ELF-1 (cell line): ENCODE results near the gene IFNA8.
A peak's percentile ranks its signal among the peaks of the same experiment; 100 is the strongest.
"Not testable (repeated sequence)": the region's sequence is repeated elsewhere in the genome, so short reads cannot be mapped to it uniquely, and the experiment has no call there.

Experiments used
- DNase-seq: peaks from one replicate; pipeline ENCODE4 v3.0.0-alpha.2; 2016; ENCODE audit warnings: low read depth, low spot score

Gene IFNA8

DNA sequence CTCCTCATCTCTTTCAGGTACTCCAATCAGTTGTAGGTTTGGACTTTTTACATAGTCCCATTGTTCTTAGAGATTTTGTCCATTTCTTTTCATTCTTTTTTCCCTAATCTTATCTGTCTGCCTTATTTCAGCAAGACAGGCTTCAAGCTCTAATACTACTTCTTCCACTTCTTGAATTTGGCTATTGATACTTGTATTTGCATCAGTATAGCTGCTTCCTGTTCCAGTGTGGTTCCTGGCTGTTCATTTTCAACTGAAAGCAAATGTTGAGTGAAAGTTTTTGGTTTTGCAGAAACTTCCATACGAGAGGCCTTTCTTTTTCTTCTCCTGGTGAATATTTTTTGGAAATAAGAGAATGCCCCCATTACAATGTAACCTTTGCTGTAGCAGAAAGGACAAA is 19.3 kb downstream of the IFNA8 start:
- DNase-seq, result no peak

DNA sequence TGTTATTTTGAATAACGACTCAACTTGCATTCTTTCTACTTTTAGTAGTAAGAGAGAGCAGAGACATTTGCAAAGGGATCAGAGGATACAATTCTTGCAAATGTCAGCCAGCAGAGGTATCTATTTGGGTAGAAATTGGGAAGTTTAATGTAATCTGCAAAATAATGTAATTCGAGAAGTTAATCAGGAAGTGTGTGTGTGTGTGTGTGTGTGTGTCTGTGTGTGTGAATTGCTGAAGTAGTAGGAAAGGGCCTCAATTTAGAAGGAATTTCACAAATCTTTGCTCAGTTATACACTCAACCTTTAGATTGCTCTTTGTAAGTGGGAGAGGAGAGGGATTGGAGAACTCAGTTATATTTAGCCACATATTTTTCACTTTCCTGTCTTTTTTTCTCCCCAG is 20.3 kb downstream of the IFNA8 start:
- DNase-seq, result no peak

DNA sequence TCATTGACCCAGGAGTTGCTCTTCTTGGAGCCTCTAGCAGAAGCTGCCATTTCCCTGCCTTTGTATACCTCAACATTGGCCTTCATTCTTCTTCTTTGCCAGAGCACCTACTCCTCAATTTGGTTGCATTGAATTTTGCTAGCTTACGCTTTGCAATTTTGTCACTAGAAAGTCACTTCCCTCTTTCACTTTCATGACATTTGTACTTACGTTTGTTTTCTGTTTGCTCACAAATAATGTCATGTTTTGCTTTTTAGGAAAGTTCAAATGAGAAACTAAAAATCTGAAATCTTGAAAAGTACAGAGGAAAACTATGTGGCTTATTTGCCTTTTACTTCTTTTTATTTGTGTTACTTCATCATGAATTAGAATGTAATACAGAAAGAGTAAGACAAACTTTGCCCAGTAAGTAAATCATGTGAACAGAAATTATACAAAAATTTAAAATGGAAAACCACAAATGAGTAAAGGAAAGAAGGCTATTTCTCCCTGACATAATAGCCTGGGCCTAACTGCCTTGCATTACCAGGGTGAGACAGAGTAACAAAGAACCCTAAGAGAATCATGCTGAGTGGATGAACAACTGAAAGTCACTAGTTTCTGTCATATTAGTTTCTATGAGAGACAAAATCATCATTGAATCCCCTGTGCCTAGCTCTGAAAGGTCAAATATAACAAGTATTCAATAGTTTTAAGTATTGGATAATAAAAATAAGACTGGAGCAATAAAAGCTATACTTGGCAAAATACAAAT is 23.9 kb downstream of the IFNA8 start:
- no peak for DNase-seq

DNA sequence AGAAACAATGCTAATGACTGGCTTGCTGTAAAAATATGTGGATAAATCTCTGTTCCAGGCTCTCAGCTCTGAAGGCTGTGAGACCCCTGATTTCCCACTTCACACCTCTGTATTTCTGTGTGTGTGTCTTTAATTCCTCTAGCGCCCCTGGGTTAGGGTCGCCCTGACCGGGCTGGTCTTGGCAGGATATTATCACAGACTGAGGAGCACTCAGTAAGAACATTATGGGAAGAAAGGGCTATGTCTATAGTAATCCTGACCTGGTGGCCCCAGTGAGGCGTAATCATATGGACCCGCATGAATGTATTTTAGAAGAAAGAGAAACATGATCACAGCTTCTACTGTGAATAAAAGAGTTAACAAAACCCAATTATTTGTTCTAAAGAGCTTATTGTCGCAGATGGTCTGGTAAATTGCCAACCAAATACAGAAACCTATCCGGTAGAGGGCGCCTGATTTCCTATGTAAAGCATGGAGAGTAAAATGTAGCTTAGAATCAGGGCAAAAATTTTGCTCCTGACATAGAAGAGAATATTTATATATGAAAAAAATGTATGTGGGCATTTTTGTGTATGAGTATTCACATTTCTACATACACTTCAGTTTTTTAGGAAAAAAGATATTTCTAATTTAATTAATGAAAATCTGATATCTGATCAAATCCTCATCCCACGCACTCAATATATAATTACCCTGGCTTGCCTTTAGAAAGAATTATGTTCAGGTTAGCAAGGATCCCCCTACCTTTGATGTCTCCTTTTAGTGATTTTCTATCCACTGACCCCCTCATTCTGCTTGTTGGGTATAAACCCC is 25.5 kb downstream of the IFNA8 start:
- no peak for DNase-seq

DNA sequence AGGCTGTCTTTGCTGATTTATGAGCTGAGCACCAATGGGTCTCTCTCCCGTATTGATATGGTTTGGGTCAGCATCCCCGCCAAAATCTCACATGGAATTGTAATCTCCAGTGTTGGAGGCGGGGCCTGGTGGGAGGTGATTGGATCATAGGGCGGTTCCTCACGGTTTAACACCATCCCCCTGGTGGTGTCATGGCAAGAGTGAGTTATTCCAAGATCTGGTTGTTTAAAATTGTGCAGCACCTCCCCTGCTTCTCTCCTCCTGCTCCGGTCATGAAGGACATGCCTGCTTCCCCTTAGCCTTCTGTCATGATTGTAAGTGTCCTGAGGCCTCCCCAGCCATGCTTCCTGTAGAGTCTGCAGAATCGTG is 26.1 kb downstream of the IFNA8 start:
- not testable (repeated sequence) for DNase-seq

DNA sequence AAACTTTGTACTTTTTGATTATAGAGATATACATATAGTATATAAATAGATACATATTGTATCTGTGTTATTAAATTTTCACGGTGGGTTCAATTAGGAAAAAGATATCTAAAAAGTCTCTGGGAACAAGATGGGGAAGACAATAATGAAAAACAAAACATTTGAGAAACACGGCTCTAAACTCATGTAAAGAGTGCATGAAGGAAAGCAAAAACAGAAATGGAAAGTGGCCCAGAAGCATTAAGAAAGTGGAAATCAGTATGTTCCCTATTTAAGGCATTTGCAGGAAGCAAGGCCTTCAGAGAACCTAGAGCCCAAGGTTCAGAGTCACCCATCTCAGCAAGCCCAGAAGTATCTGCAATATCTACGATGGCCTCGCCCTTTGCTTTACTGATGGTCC is 31.2 kb downstream of the IFNA8 start, which contains the start of gene IFNA1:
IFNA1 (plus strand) TSS at position 301 of the 400 bp plus-strand sequence; CDS start at position 370, 69 bp downstream.
- no peak for DNase-seq

DNA sequence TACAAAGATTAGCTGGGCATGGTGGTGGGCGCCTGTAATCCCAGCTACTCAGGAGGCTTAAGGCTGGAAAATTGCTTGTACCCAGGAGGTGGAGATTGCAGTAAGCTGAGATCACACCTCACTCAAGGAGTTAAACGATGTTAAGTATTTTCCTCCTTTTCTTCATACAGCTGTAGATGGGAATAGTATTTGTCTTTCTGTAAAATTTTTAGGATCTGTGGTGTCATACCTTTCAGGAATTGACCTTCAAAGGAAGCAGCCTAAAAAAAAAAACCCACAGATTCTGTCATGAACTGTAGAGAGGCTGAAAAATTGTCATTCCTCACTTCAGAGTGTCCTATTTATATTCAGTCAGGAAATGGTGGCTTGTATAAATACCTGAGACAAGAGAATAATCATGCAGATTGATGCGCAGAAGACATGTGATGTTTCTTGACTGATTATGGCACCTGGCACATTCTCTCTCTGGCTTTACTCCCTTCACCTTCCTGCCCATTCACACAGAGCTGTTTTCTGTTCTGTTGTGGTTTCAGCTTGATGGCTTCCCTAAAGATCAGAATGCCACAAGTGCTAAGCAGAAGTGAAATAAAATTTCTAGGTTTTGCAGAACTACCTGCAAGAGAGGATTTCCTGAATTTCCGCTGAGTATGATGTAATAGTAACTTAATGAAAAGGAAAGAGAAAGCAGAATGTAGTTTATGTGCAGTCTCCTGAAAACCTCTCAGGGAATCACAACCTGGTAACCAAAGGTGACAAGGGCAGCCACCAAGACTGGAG is 35.1 kb downstream of the IFNA8 start:
- no peak for DNase-seq

DNA sequence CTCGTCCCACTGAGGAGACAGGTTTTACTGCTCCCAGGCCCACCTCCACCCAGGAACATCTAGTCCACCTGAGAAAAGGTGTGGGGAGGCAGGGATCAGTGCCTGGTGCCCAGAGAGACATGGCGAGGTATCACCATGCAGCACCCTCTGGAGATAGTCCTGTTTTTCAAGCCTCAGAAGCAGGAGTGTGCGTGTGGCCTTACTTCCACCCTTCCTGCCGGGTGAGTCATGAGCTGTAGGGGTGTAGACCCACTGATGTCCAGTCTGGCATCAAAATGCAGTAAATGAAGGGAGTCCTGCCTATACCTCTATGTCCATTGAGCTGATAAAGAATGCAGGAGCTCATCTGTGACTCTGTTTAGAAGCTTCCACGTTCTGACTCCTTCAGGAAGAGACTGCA is 40.4 kb downstream of the IFNA8 start:
- not testable (repeated sequence) for DNase-seq

DNA sequence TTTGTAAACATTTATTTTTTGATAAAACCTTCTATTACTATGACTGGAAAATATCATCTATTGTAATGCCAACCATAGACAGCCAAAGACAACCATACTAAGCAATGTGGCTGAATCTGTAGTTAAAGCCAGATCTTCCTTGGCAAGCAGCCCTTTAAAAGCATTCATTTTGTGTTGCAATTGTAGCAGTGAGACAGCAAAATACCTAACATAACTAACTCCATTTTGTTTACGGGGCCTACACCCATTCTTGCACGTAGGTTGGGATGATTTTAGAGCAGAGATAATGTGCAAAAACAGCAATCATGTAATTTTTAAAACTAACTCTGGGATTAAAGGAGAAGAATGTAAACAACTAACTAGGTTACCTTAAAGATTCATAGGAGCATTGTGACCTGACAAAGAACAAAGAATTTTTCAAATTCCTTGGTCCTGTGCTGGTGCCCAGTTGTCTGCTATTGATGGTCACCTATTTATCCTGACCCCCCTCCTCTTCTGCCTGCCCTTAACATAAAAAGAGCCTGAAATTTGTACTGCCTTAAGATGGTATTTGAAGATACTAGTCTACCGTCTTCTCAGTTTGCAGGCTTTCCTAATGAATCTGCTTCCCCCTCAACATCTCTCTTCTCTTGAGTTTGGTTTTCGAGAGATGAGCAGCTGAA is 41.9 kb downstream of the IFNA8 start:
- no peak for DNase-seq

DNA sequence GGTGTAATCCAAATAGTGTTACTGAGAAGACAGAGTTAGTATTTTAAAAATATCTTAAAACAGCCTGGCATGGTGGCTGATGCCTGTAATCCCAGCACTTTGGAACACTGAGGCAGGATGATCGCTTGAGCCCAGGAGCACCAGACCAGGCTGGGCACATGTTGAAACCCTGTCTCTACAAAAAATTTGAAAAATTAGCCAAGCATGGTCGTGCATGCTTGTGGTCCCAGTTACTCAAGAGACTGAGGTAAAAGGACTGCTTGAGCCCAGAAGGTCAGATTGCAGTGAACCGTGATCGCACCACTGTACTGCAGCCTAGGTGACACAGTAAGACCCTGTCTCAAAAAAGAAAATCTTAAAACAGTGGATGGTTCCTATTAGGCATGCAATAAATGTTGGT is 43.8 kb downstream of the IFNA8 start:
- DNase-seq, result no peak

DNA sequence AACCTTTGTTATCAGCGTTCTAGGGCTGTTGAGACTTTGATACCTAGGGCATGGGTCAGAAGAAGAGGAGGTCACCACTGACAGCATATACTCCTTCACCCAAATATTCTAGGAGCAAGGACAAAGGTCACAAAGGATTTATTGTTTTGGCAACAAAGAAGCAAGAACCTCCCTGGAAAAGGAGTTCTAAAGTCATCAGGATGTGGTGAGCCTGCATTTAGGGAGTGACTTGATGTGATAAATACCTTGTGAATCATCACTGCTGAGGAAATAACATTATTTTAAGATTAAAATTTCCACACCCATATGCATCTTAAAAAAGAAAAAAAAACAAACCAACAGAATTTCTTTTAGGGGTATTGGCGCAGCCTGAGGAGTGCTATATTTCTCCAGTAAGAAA is 45.2 kb downstream of the IFNA8 start:
- no peak for DNase-seq

DNA sequence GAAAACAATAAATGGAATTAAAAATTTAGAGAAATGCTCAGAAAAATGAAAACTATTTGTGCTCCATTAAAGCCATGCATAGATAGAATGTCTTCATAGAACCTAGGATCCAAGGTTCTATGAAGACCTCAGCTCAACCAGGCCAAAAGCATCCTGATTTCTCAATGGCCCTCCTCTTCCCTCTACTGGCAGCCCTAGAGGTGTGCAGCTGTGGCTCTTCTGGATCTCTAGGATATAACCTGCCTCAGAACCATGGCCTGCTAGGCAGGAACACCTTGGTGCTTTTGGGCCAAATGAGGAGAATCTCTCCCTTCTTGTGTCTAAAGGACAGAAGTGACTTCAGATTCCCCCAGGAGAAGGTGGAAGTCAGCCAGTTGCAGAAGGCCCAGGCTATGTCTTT is 46.4 kb downstream of the IFNA8 start:
- DNase-seq, result peak; percentile 48
